ENCODE data around the gene FOXK2. TPM values are rescaled to one million over a fixed set of nuclear protein-coding genes. Genes with fewer than 3 reads are reported as not detected.

FOXK2 gene
- total RNA-seq, 2 donors from 2014 or later = 34.8 to 85.1 TPM

GRCh38 chr17:82627405-82627804, 107.9 kb downstream of the FOXK2 start:
- TF ChIP-seq CTCF (IDR thresholded peaks at IDR 0.05) = no peak
- Histone ChIP-seq H3K27me3 (replicated peaks; ENCODE audit: insufficient read depth) (no peaks in the 10 kb centered on the region), H3K9me3 (no peaks in the 10 kb centered on the region), H3K4me3 (no peak overlapping the region), H3K36me3 (peaks cover 37% of the 10 kb centered on the region), H3K27ac (no peak overlapping the region), H3K4me1 (ENCODE audit: control insufficient read depth in 1 of 2, low read depth in 2 of 2) (no peaks in the 10 kb centered on the region)
- no peak for DNase-seq (ENCODE audit: low spot score)
- no peak for ATAC-seq (ENCODE audit: insufficient number of reproducible peaks, low FRiP score, low read depth)

- Histone ChIP-seq H3K27me3 (replicated peaks; ENCODE audit: insufficient read depth) (no peaks in the 10 kb centered on the region), H3K9me3 (no peaks in the 10 kb centered on the region), H3K36me3 (peaks cover 47% of the 10 kb centered on the region), H3K27ac (no peak overlapping the region), H3K4me1 (ENCODE audit: control insufficient read depth in 1 of 2, low read depth in 2 of 2) (no peaks in the 10 kb centered on the region), H3K4me3 (no peak overlapping the region)
- DNase-seq (ENCODE audit: low spot score) = no peak
- ATAC-seq (ENCODE audit: insufficient number of reproducible peaks, low FRiP score, low read depth) = no peak
- TF ChIP-seq CTCF (IDR thresholded peaks at IDR 0.05) = no peak
Measured at GRCh38 chr17:82629748-82630147, 110.2 kb downstream of the FOXK2 start.

- Histone ChIP-seq H3K4me1 (ENCODE audit: control insufficient read depth in 1 of 2, low read depth in 2 of 2) (no peaks in the 10 kb centered on the region), H3K4me3 (no peak overlapping the region), H3K27ac (no peak overlapping the region), H3K36me3 (peaks cover 42% of the 10 kb centered on the region), H3K9me3 (no peaks in the 10 kb centered on the region), H3K27me3 (replicated peaks; ENCODE audit: insufficient read depth) (no peaks in the 10 kb centered on the region)
- no peak for TF ChIP-seq CTCF (IDR thresholded peaks at IDR 0.05)
- no peak for ATAC-seq (ENCODE audit: insufficient number of reproducible peaks, low FRiP score, low read depth)
- DNase-seq (ENCODE audit: low spot score) = no peak
Measured at GRCh38 chr17:82630212-82630611, 110.7 kb downstream of the FOXK2 start.

- no peaks in the 10 kb centered on the region for H3K27me3 ChIP-seq (replicated peaks; ENCODE audit: insufficient read depth)
- H3K4me1 ChIP-seq (ENCODE audit: control insufficient read depth in 1 of 2, low read depth in 2 of 2) = no peaks in the 10 kb centered on the region
- no peak for TF ChIP-seq CTCF (IDR thresholded peaks at IDR 0.05)
- H3K9me3 ChIP-seq = no peaks in the 10 kb centered on the region
- no peak overlapping the region for H3K4me3 ChIP-seq
- peaks cover 31% of the 10 kb centered on the region for H3K36me3 ChIP-seq
- no peak overlapping the region for H3K27ac ChIP-seq
- ATAC-seq (ENCODE audit: insufficient number of reproducible peaks, low FRiP score, low read depth) = no peak
- DNase-seq (ENCODE audit: low spot score) = no peak
Measured at GRCh38 chr17:82631544-82631943, 112.0 kb downstream of the FOXK2 start.

GRCh38 chr17:82632451-82632850, 112.9 kb downstream of the FOXK2 start:
- H3K4me3 ChIP-seq = no peak overlapping the region
- H3K4me1 ChIP-seq (ENCODE audit: control insufficient read depth in 1 of 2, low read depth in 2 of 2) = no peaks in the 10 kb centered on the region
- no peak overlapping the region for H3K27ac ChIP-seq
- H3K9me3 ChIP-seq = no peaks in the 10 kb centered on the region
- no peak for ATAC-seq (ENCODE audit: insufficient number of reproducible peaks, low FRiP score, low read depth)
- H3K27me3 ChIP-seq (replicated peaks; ENCODE audit: insufficient read depth) = no peaks in the 10 kb centered on the region
- TF ChIP-seq CTCF (IDR thresholded peaks at IDR 0.05) = no peak
- peaks cover 28% of the 10 kb centered on the region for H3K36me3 ChIP-seq
- no peak for DNase-seq (ENCODE audit: low spot score)

All from thoracic aorta (tissue), 2 donors.